ENCODE results near the gene SELENOP. TPM values are rescaled to one million over a fixed set of nuclear protein-coding genes. Genes with fewer than 3 reads are reported as not detected.

Gene SELENOP
- total and polyA plus RNA-seq, 9 of the 15 experiments (the other 6 are each of a cell fraction or from before 2014, with no cell fraction given) = 3.2 to 6.3 (median 4.5) TPM

DNA sequence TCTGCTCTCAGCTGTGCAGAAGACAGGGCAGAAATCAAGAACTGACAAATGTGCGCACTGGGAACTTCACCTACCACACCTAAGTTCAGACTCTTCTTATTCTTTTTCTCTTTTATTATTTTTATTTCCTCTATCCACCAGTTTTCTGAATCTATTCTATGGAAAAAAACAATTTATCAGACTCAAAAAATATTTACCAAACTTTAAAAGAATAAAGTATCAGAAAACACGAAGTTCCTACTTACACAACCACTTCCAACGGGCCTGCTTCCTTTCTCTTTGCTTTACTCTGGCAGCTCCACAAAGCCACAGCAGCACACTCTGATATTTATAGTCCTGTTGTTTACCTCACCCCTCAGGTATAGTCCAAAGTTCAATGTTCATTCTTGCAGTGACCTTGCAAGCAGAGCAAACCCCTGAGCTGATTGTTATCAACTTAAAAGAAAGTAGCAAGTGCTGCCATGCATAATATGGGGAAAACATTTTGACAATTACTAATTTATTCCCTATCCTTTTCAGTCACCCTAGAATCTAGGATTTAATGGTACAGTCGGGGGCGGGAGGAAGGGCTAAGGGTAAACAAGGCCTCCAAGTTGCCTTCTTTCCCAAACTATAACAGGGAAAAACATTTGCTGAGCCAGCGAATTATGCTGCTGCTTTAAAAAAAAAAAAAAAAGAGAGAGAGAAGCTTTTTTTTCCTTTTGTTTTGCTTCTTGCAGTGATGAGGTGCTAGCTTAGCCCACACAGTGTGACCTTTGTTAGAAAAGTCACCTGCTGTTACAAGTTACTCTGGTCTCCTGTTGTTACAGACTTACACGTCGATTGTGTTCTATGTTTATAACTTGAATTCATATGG lies at the start of gene SELENOP (continued):
- TF ChIP-seq SPI1 (IDR thresholded peaks at IDR 0.05; ENCODE audit: borderline replicate concordance, low read depth, low read length) (no peak), POLR2H (tag; IDR thresholded peaks at IDR 0.05; ENCODE audit: low read depth) (peak; percentile 91), NONO (IDR thresholded peaks at IDR 0.05; ENCODE audit: low read depth in 2 of 2, low read length in 1 of 2) (peak; percentile 20 to 97; a peak in 3 of 4 replicates), NR2C1 (IDR thresholded peaks at IDR 0.05) (0 out of 2 replicates have a peak, but pooled peaks have one; percentile 41), NR2C1 (tag; IDR thresholded peaks at IDR 0.05) (no peak), ZNF311 (CRISPR knock-in tag; IDR thresholded peaks at IDR 0.05) (no peak), SMAD1 (IDR thresholded peaks at IDR 0.05; ENCODE audit: low read depth, low read length, partially characterized antibody) (no peak), OTX1 (CRISPR knock-in tag; IDR thresholded peaks at IDR 0.05) (no peak), FOXK1 (CRISPR knock-in tag; IDR thresholded peaks at IDR 0.05; ENCODE audit: borderline replicate concordance) (no peak), KDM2B (CRISPR knock-in tag; IDR thresholded peaks at IDR 0.05) (no peak), ZNF3 (CRISPR knock-in tag; IDR thresholded peaks at IDR 0.05) (no peak), ILK (tag; IDR thresholded peaks at IDR 0.05; ENCODE audit: borderline replicate concordance, low read depth) (no peak), FOXK2 (conservative IDR thresholded peaks at IDR 0.05 in 1 of 2, IDR thresholded peaks at IDR 0.05 in 1 of 2; ENCODE audit: low read depth in 2 of 2) (peak; percentile 98 to 99), TAF7 (tag; IDR thresholded peaks at IDR 0.05) (peak; percentile 28; the same call in 1 of the 2 replicates), MAFK (IDR thresholded peaks at IDR 0.05; ENCODE audit: low read length) (peak; percentile 98), C11orf30 (IDR thresholded peaks at IDR 0.05; ENCODE audit: low read depth) (peak; percentile 97)
- TF ChIP-seq, protein P1, sequence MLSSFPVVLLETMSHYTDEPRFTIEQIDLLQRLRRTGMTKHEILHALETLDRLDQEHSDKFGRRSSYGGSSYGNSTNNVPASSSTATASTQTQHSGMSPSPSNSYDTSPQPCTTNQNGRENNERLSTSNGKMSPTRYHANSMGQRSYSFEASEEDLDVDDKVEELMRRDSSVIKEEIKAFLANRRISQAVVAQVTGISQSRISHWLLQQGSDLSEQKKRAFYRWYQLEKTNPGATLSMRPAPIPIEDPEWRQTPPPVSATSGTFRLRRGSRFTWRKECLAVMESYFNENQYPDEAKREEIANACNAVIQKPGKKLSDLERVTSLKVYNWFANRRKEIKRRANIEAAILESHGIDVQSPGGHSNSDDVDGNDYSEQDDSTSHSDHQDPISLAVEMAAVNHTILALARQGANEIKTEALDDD (IDR thresholded peaks at IDR 0.05) = no peak

All from K562 (cell line).